ENCODE measurements around the gene PGD.

Gene PGD

DNA sequence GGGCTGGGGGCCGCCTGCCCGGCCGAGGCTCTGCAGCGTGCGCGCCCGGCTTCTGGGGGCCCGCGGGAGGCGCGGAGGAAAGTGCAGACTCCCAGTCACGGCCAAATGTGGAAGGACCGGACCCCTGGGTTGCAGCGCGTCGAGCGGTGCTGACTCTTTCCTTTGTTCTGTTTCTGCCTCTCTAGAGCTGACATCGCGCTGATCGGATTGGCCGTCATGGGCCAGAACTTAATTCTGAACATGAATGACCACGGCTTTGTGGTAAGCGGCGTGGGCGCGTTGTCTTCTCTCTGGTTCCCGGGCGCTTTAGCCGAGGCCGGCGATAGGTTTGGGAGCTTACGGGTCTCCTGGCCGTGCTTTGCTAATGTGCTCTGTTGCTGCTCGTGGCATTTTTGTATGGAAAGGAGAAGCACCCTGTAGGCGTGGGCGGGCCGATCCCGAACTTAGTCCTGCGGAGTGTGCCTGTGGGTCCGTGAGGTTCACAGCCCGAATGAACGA lies 629 bp downstream of the PGD start:
- Histone ChIP-seq H3K9ac (peak overlapping the region; percentile 82), H2AFZ (ENCODE audit: low read depth) (peak overlapping the region; percentile 95), H3K4me2 (peak overlapping the region; percentile 94), H3K27me3 (ENCODE audit: insufficient read depth, low read depth) (no peaks in the 10 kb centered on the region), H3K4me1 (ENCODE audit: low read depth, poor library complexity, severe bottlenecking) (peaks cover 24% of the 10 kb centered on the region), H4K20me1 (ENCODE audit: insufficient read depth) (no peaks in the 10 kb centered on the region), H3K79me2 (ENCODE audit: insufficient read depth, low read depth) (peaks cover 31% of the 10 kb centered on the region), H3K4me3 (IDR thresholded peaks at IDR 0.05; ENCODE audit: insufficient read depth, low read depth, low read length) (peak overlapping the region; percentile 89), H3K27ac (peak overlapping the region; percentile 85), H3K36me3 (ENCODE audit: insufficient read depth) (peaks cover 17% of the 10 kb centered on the region; the same call in 1 of the 2 replicates)
- TF ChIP-seq, protein P1, sequence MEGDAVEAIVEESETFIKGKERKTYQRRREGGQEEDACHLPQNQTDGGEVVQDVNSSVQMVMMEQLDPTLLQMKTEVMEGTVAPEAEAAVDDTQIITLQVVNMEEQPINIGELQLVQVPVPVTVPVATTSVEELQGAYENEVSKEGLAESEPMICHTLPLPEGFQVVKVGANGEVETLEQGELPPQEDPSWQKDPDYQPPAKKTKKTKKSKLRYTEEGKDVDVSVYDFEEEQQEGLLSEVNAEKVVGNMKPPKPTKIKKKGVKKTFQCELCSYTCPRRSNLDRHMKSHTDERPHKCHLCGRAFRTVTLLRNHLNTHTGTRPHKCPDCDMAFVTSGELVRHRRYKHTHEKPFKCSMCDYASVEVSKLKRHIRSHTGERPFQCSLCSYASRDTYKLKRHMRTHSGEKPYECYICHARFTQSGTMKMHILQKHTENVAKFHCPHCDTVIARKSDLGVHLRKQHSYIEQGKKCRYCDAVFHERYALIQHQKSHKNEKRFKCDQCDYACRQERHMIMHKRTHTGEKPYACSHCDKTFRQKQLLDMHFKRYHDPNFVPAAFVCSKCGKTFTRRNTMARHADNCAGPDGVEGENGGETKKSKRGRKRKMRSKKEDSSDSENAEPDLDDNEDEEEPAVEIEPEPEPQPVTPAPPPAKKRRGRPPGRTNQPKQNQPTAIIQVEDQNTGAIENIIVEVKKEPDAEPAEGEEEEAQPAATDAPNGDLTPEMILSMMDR (conservative IDR thresholded peaks at IDR 0.05; ENCODE audit: low read depth, low read length), result no peak

DNA sequence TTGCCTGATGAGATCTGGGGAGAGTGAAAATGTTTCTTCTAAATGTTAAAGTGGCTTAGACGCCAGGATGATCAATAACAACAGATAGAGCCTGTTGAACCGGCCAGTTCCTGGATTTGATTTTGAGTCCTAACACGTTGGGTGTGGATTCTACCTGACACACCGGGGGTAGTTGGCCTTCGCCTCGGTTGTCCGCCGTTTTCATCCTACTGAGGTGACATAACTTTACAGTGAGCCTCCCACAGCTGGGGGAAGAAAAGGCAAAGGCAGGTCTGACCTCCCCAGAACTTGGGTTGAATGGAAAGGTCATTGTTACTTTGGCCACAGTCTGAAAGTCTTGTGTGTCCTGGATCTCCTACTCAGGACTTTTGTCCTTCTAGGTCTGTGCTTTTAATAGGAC lies 1.1 kb downstream of the PGD start:
- no peak overlapping the region for H2AFZ ChIP-seq (ENCODE audit: low read depth)

DNA sequence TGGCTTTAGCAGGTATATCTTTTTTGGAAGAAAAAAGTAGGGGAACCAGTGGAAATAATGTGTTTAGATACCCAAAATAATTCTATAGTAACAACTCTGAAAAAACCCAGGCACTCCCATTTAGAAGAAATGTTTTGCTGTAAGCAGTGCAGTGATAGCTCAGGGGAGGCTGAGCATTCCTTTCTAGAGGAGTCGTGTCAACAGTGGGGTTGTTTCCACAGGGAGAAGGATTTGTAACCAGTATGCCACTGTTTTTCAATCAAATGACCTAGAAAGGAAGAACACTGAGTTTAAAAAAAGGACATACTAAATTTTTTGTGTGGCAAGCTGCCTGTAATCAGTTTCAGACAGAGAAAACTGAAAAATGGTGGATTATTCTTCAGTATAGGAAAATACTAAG lies 2.4 kb downstream of the PGD start:
- peaks cover 31% of the 10 kb centered on the region for H3K79me2 ChIP-seq (ENCODE audit: insufficient read depth, low read depth)
- H3K36me3 ChIP-seq (ENCODE audit: insufficient read depth), result peaks cover 27% of the 10 kb centered on the region; the same call in 1 of the 2 replicates
- H3K27ac ChIP-seq, result no peak overlapping the region
- H4K20me1 ChIP-seq (ENCODE audit: insufficient read depth), result no peaks in the 10 kb centered on the region
- TF ChIP-seq, protein P1 (conservative IDR thresholded peaks at IDR 0.05; ENCODE audit: low read depth, low read length), result no peak
- no peaks in the 10 kb centered on the region for H3K27me3 ChIP-seq (ENCODE audit: insufficient read depth, low read depth)
- peaks cover 24% of the 10 kb centered on the region for H3K4me1 ChIP-seq (ENCODE audit: low read depth, poor library complexity, severe bottlenecking)
- no peak overlapping the region for H3K9ac ChIP-seq
- H3K4me2 ChIP-seq, result peak overlapping the region; percentile 94; the same call in 1 of the 2 replicates
- H2AFZ ChIP-seq (ENCODE audit: low read depth), result no peak overlapping the region
- H3K4me3 ChIP-seq (IDR thresholded peaks at IDR 0.05; ENCODE audit: insufficient read depth, low read depth, low read length), result no peak overlapping the region

More for the DNA sequence above, 1.1 kb downstream of the PGD start:
- Histone ChIP-seq H3K4me2 (peak overlapping the region; percentile 94), H3K4me3 (IDR thresholded peaks at IDR 0.05; ENCODE audit: insufficient read depth, low read depth, low read length) (peak overlapping the region; percentile 89), H3K79me2 (ENCODE audit: insufficient read depth, low read depth) (peaks cover 31% of the 10 kb centered on the region), H3K9ac (peak overlapping the region; percentile 82; the same call in 1 of the 2 replicates), H3K4me1 (ENCODE audit: low read depth, poor library complexity, severe bottlenecking) (peaks cover 24% of the 10 kb centered on the region), H3K27ac (peak overlapping the region; percentile 85; the same call in 1 of the 2 replicates), H3K27me3 (ENCODE audit: insufficient read depth, low read depth) (no peaks in the 10 kb centered on the region), H3K36me3 (ENCODE audit: insufficient read depth) (peaks cover 19% of the 10 kb centered on the region; the same call in 1 of the 2 replicates), H4K20me1 (ENCODE audit: insufficient read depth) (no peaks in the 10 kb centered on the region)
- TF ChIP-seq, protein P1 (conservative IDR thresholded peaks at IDR 0.05; ENCODE audit: low read depth, low read length), result no peak

DNA sequence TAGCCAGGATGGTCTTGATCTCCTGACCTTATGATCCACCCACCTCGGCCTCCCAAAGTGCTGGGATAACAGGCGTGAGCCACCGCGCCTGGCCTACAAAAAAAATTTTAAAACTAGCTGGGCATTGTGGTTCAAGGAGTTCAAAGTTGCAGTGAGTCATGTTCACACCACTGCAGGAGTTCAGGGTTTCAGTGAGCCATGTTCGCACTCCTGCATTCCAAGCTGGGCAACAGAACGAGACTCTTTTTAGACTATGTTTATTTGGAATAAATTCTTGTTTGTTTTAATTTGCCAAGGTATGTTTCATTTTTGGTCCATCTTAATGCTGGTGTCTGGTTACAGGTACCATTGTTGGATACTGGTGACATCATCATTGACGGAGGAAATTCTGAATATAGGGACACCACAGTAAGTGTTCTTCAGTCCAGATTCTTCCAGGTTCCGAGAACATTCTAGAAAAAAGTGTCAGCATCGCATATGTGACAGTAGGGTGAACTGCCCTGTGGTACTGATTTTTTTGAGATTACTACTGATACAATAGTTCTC lies 3.9 kb downstream of the PGD start:
- no peaks in the 10 kb centered on the region for H3K27me3 ChIP-seq (ENCODE audit: insufficient read depth, low read depth)
- no peak overlapping the region for H3K4me2 ChIP-seq
- peaks cover 31% of the 10 kb centered on the region for H3K79me2 ChIP-seq (ENCODE audit: insufficient read depth, low read depth)
- H3K4me3 ChIP-seq (IDR thresholded peaks at IDR 0.05; ENCODE audit: insufficient read depth, low read depth, low read length), result no peak overlapping the region
- TF ChIP-seq, protein P1 (conservative IDR thresholded peaks at IDR 0.05; ENCODE audit: low read depth, low read length), result no peak
- peaks cover 33% of the 10 kb centered on the region; the same call in 1 of the 2 replicates for H3K36me3 ChIP-seq (ENCODE audit: insufficient read depth)
- no peak overlapping the region for H3K9ac ChIP-seq
- no peak overlapping the region for H3K27ac ChIP-seq
- no peaks in the 10 kb centered on the region for H4K20me1 ChIP-seq (ENCODE audit: insufficient read depth)
- H2AFZ ChIP-seq (ENCODE audit: low read depth), result no peak overlapping the region
- peaks cover 21% of the 10 kb centered on the region for H3K4me1 ChIP-seq (ENCODE audit: low read depth, poor library complexity, severe bottlenecking)
